ENCODE results near the gene USP34.
A peak's percentile ranks its signal among the peaks of the same experiment; 100 is the strongest.
"Not testable (repeated sequence)": the region's sequence is repeated elsewhere in the genome, so short reads cannot be mapped to it uniquely, and the experiment has no call there.

Gene USP34

GRCh38 chr2:61470965-61471904 lies at the start of gene USP34:
USP34 (minus strand) TSS chr2:61471087; CDS start chr2:61470692, 395 bp downstream.
- peak; percentile 94 for DNase-seq (ENCODE audit: low spot score)

GRCh38 chr2:61520261-61520660 lies 49.4 kb upstream of the USP34 start:
- no peak for DNase-seq (ENCODE audit: low spot score)

GRCh38 chr2:61512768-61513398 lies 42.0 kb upstream of the USP34 start:
- DNase-seq (ENCODE audit: low spot score): no peak

GRCh38 chr2:61510674-61511671 lies 40.1 kb upstream of the USP34 start:
- DNase-seq (ENCODE audit: low spot score): no peak

GRCh38 chr2:61504949-61505348 lies 34.1 kb upstream of the USP34 start:
- no peak for DNase-seq (ENCODE audit: low spot score)

- DNase-seq (ENCODE audit: low spot score): no peak
These were observed 28.2 kb upstream of the USP34 start for GRCh38 chr2:61499060-61499459.

- peak; percentile 58 for DNase-seq (ENCODE audit: low spot score)
These were observed 22.6 kb upstream of the USP34 start for GRCh38 chr2:61493523-61493942.

- no peak for DNase-seq (ENCODE audit: low spot score)
These were observed 21.6 kb upstream of the USP34 start for GRCh38 chr2:61492476-61492875.

- no peak for DNase-seq (ENCODE audit: low spot score)
These were observed 14.4 kb upstream of the USP34 start for GRCh38 chr2:61485281-61485680.

- DNase-seq (ENCODE audit: low spot score): no peak
These were observed 7.2 kb upstream of the USP34 start for GRCh38 chr2:61478086-61478485.

GRCh38 chr2:61476929-61477589 lies 6.2 kb upstream of the USP34 start:
- not testable (repeated sequence) for DNase-seq (ENCODE audit: low spot score)

- peak; percentile 85 for DNase-seq (ENCODE audit: low spot score)
These were observed 1.3 kb upstream of the USP34 start for GRCh38 chr2:61471905-61472805.

- DNase-seq (ENCODE audit: low spot score): peak; percentile 78
These were observed 550 bp downstream of the USP34 start for GRCh38 chr2:61470122-61470951.

- DNase-seq (ENCODE audit: low spot score): no peak
These were observed 1.3 kb downstream of the USP34 start for GRCh38 chr2:61469424-61470121.

GRCh38 chr2:61468231-61468630 lies 2.7 kb downstream of the USP34 start:
- not testable (repeated sequence) for DNase-seq (ENCODE audit: low spot score)

GRCh38 chr2:61465045-61465444 lies 5.8 kb downstream of the USP34 start:
- no peak for DNase-seq (ENCODE audit: low spot score)

- DNase-seq (ENCODE audit: low spot score): peak; percentile 40
These were observed 7.0 kb downstream of the USP34 start for GRCh38 chr2:61463769-61464475.

GRCh38 chr2:61461404-61461803 lies 9.5 kb downstream of the USP34 start:
- no peak for DNase-seq (ENCODE audit: low spot score)
